Right atrium auricular region (tissue), 2 donors: ENCODE measurements around the gene VIPR1. TPM values are rescaled to one million over a fixed set of nuclear protein-coding genes. Genes with fewer than 3 reads are reported as not detected.

ENCODE experiments used
- DNase-seq: peaks from one replicate; pipeline ENCODE4 v3.0.0-alpha.2; 2019; ENCODE audit warnings: low spot score
- H3K27ac ChIP-seq, 2 donors: fragments of 200-600 bp; sonication (generic); 1 replicate in 1 of 2; 2 replicates in 1 of 2; pipeline ENCODE4 v1.5.1; 2016 to 2019
- H3K27me3 ChIP-seq, 2 donors: fragments of 200-600 bp; sonication (generic); one replicate each; pipeline versions ENCODE4 v1.5.1 to v1.6.0; 2017 to 2019
- H3K36me3 ChIP-seq: fragments of 200-600 bp; sonication (generic); one replicate; pipeline ENCODE4 v1.5.1; 2016
- H3K4me1 ChIP-seq, 2 donors: fragments of 200-600 bp; sonication (generic); one replicate each; pipeline versions ENCODE4 v1.5.1 to v1.6.0; 2017 to 2019
- H3K4me3 ChIP-seq, 2 donors: fragments of 200-600 bp; sonication (generic); 1 replicate in 1 of 2; 2 replicates in 1 of 2; pipeline ENCODE4 v1.5.1; 2017 to 2019; ENCODE audit warnings: mild to moderate bottlenecking in 1 of 2, moderate library complexity in 1 of 2
- H3K9me3 ChIP-seq, 2 donors: fragments of 200-600 bp; sonication (generic); one replicate each; pipeline ENCODE4 v1.5.1; 2019
- CTCF ChIP-seq, 2 donors: fragments of 200-600 bp; sonication (generic); IDR thresholded peaks; one replicate each; pipeline ENCODE4 v1.5.1; 2019; ENCODE audit warnings: antibody characterized with exemption in 2 of 2
- total RNA-seq, 2 donors: library from RNA; depleted of rRNA; stranded (reverse); fragments of >200 nt; gene quantifications; one replicate each; pipeline ENCODE4 v1.1.0, GENCODE V29; 2016

The VIPR1 gene
- total RNA-seq, 2 donors from 2014 or later: 6.2 to 21.0 TPM

GRCh38 chr3:42544492-42545283 lies 42.2 kb downstream of the VIPR1 start:
- Histone ChIP-seq H3K9me3 (no peaks in the 10 kb centered on the region), H3K27ac (peak overlapping the region; percentile 36 to 55), H3K36me3 (no peaks in the 10 kb centered on the region), H3K4me3 (no peak overlapping the region), H3K4me1 (peaks cover 0 to 46% of the 10 kb centered on the region in 2 donors), H3K27me3 (no peaks in the 10 kb centered on the region)
- TF ChIP-seq CTCF (IDR thresholded peaks at IDR 0.05): peak in 1 of 2 donors; percentile 28
- peak; percentile 69 for DNase-seq

GRCh38 chr3:42545284-42545900 lies 42.9 kb downstream of the VIPR1 start:
- Histone ChIP-seq H3K4me1 (peaks cover 0 to 39% of the 10 kb centered on the region in 2 donors), H3K27ac (peak overlapping the region; percentile 36 to 55), H3K4me3 (no peak overlapping the region), H3K27me3 (no peaks in the 10 kb centered on the region), H3K36me3 (no peaks in the 10 kb centered on the region), H3K9me3 (no peaks in the 10 kb centered on the region)
- no peak for DNase-seq
- no peak for TF ChIP-seq CTCF (IDR thresholded peaks at IDR 0.05)

GRCh38 chr3:42546691-42547213 lies 44.3 kb downstream of the VIPR1 start:
- Histone ChIP-seq H3K4me1 (peaks cover 0 to 29% of the 10 kb centered on the region in 2 donors), H3K36me3 (peaks cover 10% of the 10 kb centered on the region), H3K9me3 (no peaks in the 10 kb centered on the region), H3K4me3 (no peak overlapping the region), H3K27ac (no peak overlapping the region), H3K27me3 (no peaks in the 10 kb centered on the region)
- no peak for DNase-seq
- no peak for TF ChIP-seq CTCF (IDR thresholded peaks at IDR 0.05)

GRCh38 chr3:42547401-42547945 lies 45.0 kb downstream of the VIPR1 start:
- DNase-seq: peak; percentile 78
- TF ChIP-seq CTCF (IDR thresholded peaks at IDR 0.05): peak; percentile 95 to 96
- Histone ChIP-seq H3K4me1 (peaks cover 0 to 29% of the 10 kb centered on the region in 2 donors), H3K36me3 (peaks cover 10% of the 10 kb centered on the region), H3K9me3 (no peaks in the 10 kb centered on the region), H3K27me3 (no peaks in the 10 kb centered on the region), H3K4me3 (no peak overlapping the region), H3K27ac (no peak overlapping the region)

- DNase-seq: no peak
- Histone ChIP-seq H3K36me3 (peaks cover 26% of the 10 kb centered on the region), H3K9me3 (no peaks in the 10 kb centered on the region), H3K27me3 (no peaks in the 10 kb centered on the region), H3K4me3 (no peak overlapping the region), H3K4me1 (peaks cover 0 to 25% of the 10 kb centered on the region in 2 donors), H3K27ac (no peak overlapping the region)
- TF ChIP-seq CTCF (IDR thresholded peaks at IDR 0.05): no peak
These were observed 46.7 kb downstream of the VIPR1 start for GRCh38 chr3:42549131-42549530.
